HG02885 (cell line): Measurements from ENCODE around the gene FGGY.
A peak's percentile ranks its signal among the peaks of the same experiment; 100 is the strongest.

Experiments used
- ATAC-seq: cut with Tn5 transposase; IDR thresholded peaks from one replicate; pipeline ENCODE4 v1.9.1; 2021; ENCODE audit warnings: mild to moderate bottlenecking; ENCODE audit not compliant: unreplicated experiment, poor library complexity

FGGY gene

GRCh38 chr1:59314776-59315528, 18.1 kb downstream of the FGGY start:
- no peak for ATAC-seq

GRCh38 chr1:59315529-59316463, 18.9 kb downstream of the FGGY start:
- ATAC-seq = no peak

GRCh38 chr1:59316497-59317128, 19.7 kb downstream of the FGGY start:
- ATAC-seq = peak; percentile 84

- ATAC-seq = no peak
Measured at GRCh38 chr1:59317343-59317742, 20.4 kb downstream of the FGGY start.

DNA sequence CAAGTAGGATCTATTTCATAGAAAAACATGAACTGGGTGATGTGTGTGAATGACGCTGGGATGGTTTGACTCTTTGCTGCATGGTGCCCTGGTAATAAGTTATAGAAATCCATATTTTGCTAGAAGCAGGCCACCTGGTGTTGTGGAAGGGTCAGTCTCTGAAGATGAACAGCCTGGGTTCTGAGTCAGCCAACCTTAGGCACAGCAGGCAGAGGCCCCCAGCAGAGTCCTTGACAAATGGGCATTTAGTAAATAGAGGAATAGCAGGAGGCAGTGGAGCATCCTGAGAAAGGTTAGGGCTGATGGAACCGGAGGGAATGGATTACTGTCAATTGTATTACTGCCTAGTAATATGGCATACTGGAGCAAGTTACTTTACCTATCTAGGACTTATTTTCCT, 20.9 kb downstream of the FGGY start:
- ATAC-seq = no peak

DNA sequence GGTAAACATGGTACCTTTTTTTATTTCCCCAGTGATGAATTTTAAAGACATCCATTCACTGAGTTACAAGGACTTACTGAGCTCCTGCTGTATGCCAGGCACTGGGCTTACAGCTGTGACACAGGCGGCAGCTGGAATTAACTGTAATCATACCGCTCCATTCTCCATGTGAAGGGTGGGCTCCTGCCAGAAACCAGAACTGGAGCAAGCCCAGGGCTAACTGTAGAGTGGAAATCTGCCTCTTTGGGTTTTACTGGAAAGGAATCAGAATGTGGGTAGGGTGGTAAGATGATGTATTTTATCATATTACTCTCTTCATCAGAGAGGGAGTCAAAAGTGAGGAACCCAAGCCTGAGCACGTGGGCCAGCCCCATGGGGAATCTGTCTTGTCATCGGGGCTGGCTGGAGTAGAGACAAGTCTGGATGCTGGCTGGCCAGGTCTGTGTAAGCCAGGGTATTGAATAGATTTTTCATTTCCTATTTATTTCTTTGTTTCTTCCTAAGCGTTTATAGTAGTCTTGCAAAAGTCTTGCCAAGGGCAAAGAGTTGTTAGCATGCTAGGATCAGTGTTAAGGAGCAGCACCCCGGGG, 21.5 kb downstream of the FGGY start:
- no peak for ATAC-seq

- ATAC-seq = no peak
Measured at GRCh38 chr1:59322394-59322793, 25.5 kb downstream of the FGGY start.

DNA sequence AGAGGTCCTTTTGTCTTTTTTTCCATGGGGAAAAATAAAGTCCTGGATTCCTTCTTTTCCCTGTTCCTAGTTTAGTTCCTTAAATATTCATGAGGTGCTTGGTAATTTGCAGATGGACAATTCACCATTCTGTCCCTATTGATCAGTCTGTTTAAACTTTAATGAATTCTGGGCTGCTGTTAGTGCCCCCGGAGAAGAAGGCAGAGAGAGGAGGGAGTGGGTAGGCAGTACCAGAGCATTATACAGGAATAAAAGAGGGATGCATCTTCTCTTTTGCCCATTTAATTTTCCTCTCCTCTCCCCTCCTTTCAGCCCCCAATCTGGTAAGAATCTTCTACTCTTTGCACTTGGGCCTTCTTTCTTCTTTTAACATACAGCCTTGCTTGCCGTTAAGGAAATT, 25.9 kb downstream of the FGGY start:
- ATAC-seq = no peak

GRCh38 chr1:59323879-59324278, 27.0 kb downstream of the FGGY start:
- no peak for ATAC-seq

DNA sequence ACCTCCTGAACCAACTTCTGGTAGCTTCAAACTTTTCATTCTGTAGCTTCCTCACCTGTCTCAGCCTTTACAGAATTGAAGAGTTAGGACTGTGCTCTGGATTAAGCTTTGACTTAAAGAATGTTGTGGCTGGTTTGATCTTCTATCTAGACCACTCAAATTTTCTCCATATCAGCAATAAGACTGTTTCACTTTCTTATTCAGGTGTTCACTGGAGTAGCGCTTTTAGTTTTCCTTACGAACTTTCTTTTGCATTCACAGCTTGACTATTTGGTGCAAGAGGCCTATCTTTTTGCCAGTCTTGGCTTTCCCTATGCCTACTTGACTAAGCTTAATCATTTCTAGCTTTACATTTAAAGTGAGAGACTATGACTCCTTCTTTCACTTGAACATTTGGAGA, 31.5 kb downstream of the FGGY start:
- no peak for ATAC-seq

DNA sequence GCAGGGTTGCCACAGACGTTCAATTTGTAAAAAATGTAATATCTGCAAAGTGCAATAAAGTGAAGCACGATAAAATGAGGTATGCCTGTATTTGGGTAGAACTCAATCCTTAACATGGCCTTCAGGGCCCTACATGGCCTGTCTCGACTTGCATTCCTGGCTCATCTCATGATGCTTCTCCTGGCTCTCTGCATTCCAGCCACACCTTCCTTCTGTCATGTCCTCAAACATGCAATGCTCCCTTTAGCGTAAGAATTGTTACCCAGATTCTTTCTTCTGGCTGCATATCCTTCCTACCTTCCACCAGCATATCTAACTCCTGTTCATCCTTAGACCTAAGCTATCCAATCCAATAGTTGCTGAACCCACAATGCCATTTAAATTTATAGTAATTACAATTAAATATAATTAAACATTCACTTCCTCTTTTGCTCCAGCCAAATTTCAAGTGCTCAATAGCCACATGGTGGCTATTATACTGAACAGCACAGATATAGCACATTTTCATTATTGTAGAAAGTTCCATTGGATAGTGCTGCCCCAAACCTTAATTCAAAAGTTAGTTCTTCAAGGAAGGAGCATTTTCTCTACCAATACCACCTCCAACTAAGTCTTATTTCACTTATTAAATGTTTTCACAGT, 32.6 kb downstream of the FGGY start:
- no peak for ATAC-seq

DNA sequence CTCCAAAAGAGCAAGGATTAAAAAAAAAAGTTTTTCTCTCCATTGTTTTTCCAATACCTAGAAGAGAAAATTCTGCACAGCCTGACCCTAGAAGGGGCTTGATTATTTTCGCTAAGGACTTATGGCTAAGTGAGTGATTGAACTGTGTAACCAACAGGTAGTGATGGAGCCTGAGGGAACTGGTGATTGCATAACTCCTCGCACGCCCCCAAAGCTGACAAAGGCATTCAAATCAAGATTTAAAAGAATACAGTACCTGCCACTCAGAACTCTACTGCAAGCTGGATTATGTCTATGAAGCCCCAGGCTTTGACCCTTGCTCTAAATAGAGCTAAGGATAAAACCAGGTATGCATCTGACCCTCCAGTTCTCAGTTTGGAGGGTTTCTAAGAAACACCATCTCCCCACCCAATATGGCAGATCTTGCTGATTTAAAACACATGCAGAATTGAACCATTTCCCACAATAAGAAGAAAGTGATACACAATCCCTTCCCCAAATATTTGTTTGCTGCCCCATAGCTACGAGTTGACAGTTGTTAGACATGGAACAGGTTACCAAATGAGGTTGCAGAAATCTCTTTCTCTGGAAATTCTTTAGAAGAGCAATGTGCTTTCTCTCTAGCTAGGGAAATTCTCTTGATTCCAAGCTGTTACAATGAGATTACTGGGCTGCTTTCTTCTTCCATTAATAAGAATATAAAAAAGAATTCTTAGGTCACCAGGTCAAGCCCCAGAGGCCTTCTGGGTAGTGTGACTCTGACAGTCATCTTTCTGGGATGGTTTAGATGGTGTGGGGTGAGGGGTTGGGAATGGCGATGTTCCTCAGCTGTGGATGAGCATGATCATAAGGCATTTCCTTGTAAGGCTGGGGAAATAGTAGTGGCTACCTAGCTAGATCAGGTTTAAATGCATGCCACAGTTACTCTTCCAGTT, 35.1 kb downstream of the FGGY start:
- no peak for ATAC-seq

GRCh38 chr1:59332983-59333382, 36.1 kb downstream of the FGGY start:
- ATAC-seq = no peak

DNA sequence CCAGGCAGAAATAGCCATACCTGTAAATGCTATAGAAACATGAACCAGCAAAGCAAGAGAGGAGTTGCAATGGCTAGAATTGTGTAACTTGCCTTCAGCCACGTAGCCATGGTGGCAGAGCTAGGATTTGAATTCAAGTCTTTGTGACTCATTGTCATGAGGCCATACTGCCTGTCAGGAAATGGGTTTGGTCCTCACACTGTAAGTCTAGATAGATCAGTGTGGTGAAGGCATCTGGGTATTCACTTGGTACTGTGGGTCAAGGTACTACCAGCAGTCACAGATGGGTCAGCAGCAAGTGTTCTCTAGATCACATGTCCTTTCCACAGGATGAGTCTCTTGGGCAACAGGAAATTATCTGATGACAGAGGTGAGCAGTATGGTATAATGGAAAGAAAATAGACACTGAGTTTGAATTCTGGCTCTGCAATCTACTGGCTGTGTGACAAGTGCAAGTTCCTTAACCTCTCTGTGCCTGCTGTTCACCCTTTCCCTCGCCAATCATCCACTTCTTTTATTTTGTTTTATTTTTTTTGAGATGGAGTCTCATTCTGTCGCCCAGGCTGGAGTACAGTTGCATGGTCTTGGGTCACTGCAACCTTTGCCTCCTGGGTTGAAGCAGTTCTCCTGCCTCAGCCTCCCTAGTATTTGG, 36.9 kb downstream of the FGGY start:
- no peak for ATAC-seq

GRCh38 chr1:59340411-59341307, 43.8 kb downstream of the FGGY start:
- no peak for ATAC-seq

- ATAC-seq = no peak
Measured at GRCh38 chr1:59342801-59343575, 46.1 kb downstream of the FGGY start.

- no peak for ATAC-seq
Measured at GRCh38 chr1:59343576-59343840, 46.6 kb downstream of the FGGY start.
